GM06990 (cell line): ENCODE measurements around the gene SPNS3.
A peak's percentile ranks its signal among the peaks of the same experiment; 100 is the strongest.

Experiments
- DNase-seq: peaks from one replicate; pipeline ENCODE4 v3.0.0-alpha.2; 2011; ENCODE audit not compliant: insufficient read length; ENCODE audit errors: extremely low read depth
- H3K27me3 ChIP-seq: replicated peaks from 2 replicates; pipeline ENCODE4 v1.6.0; 2011; ENCODE audit warnings: low read length; ENCODE audit not compliant: control insufficient read depth, insufficient read depth
- H3K36me3 ChIP-seq: 2 replicates; pipeline ENCODE4 v1.5.1; 2011; ENCODE audit warnings: low read length; ENCODE audit not compliant: control insufficient read depth, insufficient read depth
- H3K4me3 ChIP-seq: replicated peaks from 2 replicates; pipeline ENCODE4 v1.5.1; 2011; ENCODE audit warnings: low read depth, mild to moderate bottlenecking, control low read depth, low read length
- TF ChIP-seq, protein P1 (sequence below): IDR thresholded peaks from 2 replicates; pipeline ENCODE4 v1.5.1; 2011; ENCODE audit warnings: low read length, control low read depth, mild to moderate bottlenecking, inconsistent platforms; ENCODE audit not compliant: insufficient read depth, poor library complexity, severe bottlenecking

Gene SPNS3

GRCh38 chr17:4533523-4534504 is 100.1 kb downstream of the SPNS3 start:
- Histone ChIP-seq H3K27me3 (no peaks in the 10 kb centered on the region; the same call in 1 of the 2 replicates), H3K36me3 (peaks cover 8% of the 10 kb centered on the region), H3K4me3 (no peak overlapping the region)
- TF ChIP-seq, protein P1, sequence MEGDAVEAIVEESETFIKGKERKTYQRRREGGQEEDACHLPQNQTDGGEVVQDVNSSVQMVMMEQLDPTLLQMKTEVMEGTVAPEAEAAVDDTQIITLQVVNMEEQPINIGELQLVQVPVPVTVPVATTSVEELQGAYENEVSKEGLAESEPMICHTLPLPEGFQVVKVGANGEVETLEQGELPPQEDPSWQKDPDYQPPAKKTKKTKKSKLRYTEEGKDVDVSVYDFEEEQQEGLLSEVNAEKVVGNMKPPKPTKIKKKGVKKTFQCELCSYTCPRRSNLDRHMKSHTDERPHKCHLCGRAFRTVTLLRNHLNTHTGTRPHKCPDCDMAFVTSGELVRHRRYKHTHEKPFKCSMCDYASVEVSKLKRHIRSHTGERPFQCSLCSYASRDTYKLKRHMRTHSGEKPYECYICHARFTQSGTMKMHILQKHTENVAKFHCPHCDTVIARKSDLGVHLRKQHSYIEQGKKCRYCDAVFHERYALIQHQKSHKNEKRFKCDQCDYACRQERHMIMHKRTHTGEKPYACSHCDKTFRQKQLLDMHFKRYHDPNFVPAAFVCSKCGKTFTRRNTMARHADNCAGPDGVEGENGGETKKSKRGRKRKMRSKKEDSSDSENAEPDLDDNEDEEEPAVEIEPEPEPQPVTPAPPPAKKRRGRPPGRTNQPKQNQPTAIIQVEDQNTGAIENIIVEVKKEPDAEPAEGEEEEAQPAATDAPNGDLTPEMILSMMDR, result no peak
- peak; percentile 24 for DNase-seq

GRCh38 chr17:4534515-4534914 is 100.8 kb downstream of the SPNS3 start:
- TF ChIP-seq, protein P1, result no peak
- H3K27me3 ChIP-seq, result no peaks in the 10 kb centered on the region; the same call in 1 of the 2 replicates
- H3K36me3 ChIP-seq, result peaks cover 10% of the 10 kb centered on the region
- H3K4me3 ChIP-seq, result no peak overlapping the region
- DNase-seq, result peak; percentile 25

DNA sequence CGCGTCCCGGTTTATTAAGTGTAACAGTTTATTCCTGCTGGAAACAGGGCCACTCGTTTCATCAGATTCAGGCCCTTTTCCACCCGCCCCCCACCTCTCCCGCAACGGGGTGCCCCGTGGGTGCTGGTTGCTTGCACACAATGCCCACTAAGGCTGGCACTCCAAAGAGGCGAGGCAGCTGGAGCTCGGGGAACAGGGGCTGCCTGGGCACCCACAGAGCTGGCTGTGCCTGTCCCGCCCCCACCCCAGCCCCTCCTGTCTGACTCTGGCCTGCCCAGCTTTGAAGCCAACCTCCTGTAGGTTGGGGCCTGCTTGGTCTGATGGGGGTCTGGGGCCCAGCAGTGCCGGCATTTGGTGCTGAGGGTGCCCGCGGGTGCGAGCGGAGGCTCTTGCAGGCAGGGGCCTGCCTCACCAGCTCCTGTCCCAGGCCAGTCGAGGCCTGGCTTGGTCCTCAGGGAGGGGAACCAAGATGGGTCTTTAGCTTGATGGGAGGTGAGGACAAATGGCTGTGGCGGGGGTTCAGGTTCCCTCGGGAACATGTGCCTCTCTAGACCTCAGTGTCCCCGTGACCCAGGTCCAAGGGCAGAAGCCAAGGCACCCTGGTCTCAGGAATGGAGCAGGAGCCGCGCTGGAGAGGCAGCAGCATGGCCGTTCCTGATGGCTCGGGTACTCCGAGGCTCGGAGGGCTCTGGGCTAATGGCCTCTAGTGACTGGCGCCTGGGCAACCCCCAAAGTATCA is 101.4 kb downstream of the SPNS3 start:
- Histone ChIP-seq H3K4me3 (no peak overlapping the region), H3K36me3 (peaks cover 15% of the 10 kb centered on the region), H3K27me3 (no peaks in the 10 kb centered on the region; the same call in 1 of the 2 replicates)
- peak; percentile 27 for DNase-seq
- TF ChIP-seq, protein P1, result no peak

- H3K36me3 ChIP-seq, result peaks cover 20% of the 10 kb centered on the region
- peak; percentile 34 for DNase-seq
- TF ChIP-seq, protein P1, result no peak
- no peak overlapping the region for H3K4me3 ChIP-seq
- H3K27me3 ChIP-seq, result no peaks in the 10 kb centered on the region; the same call in 1 of the 2 replicates
These were observed 102.0 kb downstream of the SPNS3 start for GRCh38 chr17:4535667-4536258.

GRCh38 chr17:4536259-4536741 is 102.6 kb downstream of the SPNS3 start:
- peak; percentile 28 for DNase-seq
- no peak overlapping the region for H3K4me3 ChIP-seq
- no peaks in the 10 kb centered on the region for H3K27me3 ChIP-seq
- H3K36me3 ChIP-seq, result peaks cover 22% of the 10 kb centered on the region
- TF ChIP-seq, protein P1, result no peak
